ENCODE data around the gene KLHL12.
A peak's percentile ranks its signal among the peaks of the same experiment; 100 is the strongest.

The KLHL12 gene

DNA sequence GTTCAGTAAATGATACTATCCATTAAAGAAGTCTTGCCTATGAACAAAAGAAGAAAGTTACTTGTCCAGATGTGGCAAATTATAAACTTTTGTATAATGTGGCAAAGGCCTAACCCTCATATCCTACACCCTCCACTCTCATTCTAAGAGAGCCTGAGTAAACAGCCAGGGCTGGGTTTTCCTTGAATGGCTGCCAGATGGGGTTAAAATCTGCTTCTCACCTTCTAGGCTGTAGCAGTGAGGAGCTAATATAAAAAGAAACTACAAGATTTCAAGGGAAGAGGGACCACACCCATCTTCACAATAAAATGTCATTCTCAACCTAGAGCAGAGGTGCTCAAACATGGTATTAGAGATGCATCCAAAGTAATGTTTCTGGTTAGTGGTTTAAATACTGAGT lies 47.0 kb downstream of the KLHL12 start:
- no peak for DNase-seq

DNA sequence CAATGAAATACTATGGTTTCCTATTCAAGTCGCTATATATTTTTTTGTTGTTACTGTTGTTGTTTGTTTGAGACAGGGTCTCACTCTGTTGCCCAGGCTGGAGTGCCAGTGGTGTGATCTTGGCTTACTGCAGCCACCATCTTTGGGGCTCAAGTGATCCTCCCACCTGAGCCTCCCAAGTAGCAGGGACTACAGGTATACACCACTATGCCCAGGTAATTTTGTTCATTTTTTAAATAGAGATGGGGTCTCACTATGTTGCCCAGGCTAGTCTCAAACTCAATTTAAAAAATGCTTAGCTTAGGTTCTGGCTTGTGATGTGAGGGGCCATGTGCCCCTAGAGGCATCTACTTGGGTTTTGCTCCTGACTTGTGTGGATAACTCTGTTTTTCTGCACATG lies 47.9 kb downstream of the KLHL12 start:
- no peak for DNase-seq

DNA sequence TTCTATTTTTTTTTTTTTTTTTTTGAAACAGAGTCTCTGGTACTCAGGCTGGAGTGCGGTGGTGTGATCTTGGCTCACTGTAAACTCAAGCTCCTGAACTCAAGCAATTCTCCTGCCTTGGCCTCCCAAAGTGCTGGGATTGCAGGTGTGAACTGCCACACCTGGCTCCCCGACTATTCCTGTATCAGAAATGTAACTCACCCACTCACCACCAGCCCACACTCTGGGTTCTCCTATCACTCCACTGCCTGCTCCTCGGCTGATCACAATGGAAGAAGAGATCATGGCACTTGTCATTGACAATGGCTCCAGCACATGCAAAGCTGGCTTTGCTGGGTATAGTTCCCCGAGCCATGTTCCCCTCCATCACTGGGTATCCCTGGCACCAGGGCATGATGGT lies 54.0 kb downstream of the KLHL12 start:
- DNase-seq: no peak

DNA sequence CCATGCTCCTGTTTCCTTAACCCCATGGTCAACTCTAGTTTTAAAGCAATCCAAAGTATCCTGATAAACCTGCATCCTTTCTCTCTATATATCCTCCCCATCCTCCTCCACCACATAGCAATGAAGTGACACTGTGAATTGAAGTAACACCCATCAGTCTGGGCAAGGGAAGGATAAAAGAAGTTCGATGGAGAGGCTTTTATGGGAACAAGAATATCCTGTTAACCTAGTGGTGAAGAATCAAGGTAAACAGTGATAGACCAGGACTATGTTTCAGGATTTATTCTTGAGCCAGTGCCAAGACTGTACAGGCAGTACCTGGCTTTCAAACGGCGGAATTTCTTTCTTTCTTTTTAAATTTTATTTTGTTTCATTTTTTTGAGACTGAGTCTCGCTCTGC lies 55.7 kb downstream of the KLHL12 start:
- no peak for DNase-seq

DNA sequence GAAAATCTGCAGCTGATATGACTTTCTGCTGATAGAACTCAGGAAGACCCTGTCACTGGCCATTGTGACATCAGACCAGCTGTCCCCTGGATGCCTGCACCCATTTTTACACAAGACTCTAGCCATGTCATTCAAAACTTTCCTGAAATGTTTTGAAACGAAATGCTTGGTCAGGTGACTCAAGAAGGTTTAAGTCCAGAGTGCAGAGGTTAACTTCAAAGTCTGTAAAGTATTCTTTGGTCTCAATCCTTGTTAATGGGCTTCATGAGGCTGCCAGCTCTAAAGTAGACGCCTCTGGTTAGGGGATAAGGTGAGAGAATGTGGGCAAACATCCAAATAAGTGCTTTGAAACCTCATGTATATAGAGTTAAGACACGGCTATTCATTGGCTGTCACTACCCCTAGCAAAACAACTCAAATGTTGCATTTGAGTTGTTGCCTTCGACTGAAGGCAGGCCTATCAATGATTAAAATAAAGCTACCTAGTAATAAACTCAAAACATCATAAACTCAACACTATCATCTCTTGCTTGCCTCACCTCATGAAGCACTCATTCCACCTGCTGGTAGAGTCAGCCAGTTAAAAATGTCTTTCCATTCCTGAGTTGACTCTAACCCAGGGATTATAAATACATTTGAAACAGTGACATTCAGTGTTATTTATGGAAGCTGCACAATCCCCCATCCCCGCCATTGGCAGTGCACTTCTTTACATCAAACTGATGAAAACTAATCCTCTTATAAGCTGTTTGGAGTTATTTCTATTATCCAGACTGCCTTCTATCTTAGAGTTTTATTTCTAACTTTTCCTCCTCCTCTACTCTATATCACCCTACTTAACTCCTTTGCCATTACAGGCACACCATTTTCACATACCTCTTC lies 64.1 kb downstream of the KLHL12 start:
- no peak for DNase-seq

DNA sequence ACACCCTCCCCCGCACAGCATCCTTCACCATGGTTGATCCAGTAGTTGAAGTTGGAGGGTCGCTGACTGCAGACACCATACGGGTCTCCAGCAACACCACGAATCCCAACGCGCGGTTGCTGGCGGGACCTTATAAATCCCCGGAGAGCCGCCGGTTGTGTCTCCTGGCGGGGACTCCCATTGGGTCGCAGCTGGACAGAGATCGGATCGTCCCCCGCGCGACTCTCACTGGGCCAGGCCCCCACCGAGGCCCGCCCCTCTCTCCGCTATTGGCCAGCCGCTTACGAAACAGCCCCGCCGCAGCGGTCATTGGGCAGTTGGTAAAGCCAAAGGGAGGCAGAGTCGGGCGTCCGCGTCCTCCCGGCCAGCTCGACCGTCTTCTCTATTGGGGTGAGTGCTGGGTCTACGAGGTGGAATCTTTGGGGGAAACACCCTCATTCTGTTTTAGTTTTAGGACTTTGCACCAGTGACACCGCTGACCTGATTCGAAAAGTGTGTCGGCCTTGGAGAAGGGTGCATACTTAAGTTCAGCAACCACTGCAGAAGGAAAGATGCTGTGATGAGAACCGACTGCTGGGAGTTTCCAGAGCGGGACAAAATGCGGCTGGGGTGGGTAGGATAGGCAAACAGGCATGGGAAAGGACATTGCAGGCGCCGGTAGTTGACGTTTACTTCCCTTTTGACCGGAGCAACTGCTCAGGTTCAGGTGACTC lies 65.5 kb downstream of the KLHL12 start:
- peak; percentile 91 for DNase-seq

DNA sequence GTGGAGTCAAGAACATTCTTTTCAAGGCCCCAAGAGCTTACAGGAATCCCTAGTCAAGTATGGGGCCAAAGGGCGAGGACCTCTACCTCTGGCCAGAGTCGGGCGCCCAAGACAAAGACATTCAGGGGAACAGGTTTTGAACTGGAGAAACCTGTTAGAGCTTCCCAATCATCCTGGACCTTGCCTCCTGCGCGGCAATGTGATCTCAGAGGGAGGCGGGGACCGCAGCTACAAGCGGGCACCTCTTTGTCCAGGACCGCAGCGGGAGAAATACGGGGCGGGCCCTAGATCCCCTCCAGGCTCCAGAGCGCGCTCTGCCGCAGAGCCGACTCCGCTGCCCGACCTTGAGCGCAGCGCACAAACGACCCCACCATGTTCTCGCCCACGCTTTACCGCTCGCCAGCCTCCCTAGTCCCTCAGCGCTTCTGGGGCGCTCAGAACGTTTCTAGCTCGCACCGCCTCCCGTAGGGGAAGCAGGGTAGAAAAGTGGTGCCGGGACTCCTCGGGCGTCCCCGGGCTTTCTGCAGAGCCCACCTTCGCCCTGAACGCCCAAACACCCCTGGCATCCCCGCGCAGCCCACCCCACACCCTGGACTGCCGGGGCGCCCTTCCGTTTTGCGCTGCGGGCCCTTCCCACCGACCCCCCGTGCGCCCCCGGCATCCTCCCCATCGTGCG lies 66.2 kb downstream of the KLHL12 start:
- DNase-seq: peak; percentile 61

DNA sequence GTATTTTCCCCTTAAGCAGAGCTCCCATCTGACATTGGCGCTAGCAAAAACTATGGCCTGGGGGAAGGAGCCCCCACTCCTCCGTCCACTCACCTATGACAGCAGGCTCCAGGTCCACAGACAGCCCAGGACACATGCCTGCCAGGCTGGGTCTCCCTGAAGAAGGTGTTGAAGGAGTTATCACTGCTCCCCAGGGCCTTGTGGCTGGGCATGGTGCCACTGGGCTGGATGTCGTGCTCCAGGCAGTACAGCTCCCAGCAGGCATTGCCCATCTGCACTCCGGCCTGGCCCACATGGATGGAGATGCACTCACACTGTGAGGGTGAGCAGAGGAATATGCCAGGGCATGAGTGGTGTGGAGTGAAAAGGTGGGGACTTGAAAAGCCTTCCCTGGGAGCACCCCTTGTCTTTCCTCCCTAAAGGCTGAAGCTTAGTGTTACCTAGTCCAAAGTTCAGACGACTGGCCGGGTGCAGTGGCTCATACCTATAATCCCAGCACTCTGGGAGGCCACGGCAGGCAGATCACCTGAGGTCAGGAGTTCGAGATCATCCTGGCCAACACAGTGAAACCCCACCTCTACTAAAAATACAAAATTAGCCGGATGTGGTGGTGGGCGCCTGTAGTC lies 68.1 kb downstream of the KLHL12 start:
- DNase-seq: no peak

DNA sequence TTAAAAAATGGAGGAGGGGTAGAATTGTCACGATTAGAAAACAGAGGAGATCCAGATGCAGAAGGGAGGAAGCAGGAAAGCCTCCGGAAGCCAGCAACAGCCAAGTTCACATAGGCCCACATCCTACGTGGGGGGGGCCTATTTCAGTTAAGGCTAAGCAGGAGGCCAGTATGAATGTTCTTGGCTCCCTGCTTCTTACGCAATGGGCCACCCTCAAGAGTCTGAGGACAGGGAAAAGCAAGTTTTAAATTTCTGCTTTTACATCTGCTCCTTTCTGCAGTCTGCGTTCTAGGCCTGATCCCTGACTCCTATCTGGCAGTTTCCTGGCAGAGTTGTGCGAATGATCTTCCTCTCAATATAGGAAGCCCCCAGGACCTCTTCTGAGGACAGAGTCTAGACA lies 68.7 kb downstream of the KLHL12 start:
- DNase-seq: no peak

DNA sequence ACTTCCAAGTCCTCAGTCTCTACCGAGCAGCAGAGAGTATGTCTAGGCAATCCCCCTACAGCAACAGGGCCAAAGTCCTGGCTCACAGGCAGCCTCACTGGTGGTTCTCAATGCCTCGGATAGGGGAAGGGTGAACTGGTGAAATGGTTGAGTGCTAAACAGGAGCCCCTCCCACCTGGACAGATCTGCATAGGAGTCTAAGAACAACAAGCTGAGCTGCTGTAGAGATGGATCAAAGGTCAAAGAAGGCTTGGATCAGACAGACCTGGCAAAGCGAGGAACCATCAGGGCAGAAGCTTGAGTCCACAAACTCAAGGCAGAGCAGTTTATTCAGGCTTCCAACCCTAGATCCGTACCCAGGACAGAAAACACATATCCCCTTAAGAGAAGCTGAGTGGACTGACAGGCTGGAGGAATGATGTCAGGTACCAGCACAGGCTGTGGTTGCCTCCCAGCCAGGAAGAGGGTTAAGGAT lies 69.9 kb downstream of the KLHL12 start:
- DNase-seq: no peak

DNA sequence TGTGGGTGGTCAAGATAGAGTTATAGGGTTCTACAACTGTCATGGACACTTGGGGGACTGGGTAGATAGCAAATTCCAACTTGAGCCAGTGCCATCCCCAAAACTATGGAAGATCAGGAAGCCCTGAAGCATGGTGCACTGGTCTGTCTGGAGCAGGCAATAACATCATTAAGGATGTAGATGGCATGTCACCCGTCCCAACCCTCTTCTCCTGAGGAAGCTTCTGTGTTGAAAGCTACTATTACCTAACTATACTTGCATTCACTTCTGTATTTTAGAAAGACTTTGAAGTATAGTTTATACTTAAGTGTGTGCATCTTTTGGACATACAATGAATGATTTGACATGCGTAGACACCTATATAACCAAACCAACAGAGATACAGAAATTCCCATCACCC lies 71.0 kb downstream of the KLHL12 start:
- no peak for DNase-seq

DNA sequence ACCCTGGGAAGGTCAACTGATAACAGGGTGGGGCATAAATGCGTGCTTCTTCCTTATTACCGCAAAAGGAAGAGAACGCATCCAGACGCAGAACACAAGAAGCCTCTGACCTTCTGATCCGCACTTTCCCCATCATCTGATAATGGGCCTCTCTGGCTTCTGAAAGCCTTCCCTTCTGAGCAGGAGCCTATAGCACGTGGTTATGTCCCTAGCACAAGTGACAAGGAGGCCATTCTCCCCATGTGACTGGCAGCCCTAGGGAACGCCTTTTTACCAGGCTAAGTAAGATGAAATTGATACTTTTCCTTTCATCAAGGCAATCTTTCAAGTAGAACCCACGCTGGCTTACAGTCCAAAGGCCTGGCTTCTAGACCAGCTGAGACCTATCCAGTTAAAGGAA lies 72.2 kb downstream of the KLHL12 start:
- DNase-seq: no peak

DNA sequence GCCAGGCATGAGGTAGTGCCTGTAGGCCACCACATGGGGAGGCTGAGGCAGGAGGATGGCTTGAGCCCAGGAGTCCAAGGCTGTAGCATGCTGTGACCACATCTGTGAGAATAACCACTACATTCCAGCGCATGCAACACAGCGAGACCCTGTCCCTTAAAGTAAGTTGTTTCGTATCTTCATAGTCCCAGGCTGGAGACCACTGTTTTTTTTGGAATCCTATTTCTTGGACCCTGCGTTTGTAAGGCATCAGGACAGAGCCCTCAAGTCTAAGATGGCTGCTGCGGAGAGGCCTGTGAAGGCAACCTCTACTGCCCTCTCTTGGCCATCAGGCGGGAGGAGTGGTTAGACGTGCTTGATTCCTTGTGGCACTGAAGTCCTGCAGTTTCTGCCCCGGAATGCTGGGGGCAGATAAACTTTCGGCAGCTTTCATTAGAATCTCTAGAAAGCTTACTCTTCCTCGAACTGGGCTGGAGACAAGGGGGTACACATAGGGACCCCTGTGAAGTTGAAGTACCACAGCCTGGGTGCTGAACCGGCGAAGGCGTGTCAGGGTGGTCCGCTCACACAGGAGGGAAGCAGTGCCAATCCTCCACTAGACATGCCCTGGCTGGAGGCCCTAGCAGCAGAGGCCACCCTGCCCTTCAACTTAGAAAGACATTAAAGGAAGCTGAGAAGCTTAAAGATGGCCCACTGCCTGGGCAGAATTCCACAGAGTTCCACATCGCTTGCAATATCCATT lies 74.7 kb downstream of the KLHL12 start:
- peak; percentile 24 for DNase-seq

DNA sequence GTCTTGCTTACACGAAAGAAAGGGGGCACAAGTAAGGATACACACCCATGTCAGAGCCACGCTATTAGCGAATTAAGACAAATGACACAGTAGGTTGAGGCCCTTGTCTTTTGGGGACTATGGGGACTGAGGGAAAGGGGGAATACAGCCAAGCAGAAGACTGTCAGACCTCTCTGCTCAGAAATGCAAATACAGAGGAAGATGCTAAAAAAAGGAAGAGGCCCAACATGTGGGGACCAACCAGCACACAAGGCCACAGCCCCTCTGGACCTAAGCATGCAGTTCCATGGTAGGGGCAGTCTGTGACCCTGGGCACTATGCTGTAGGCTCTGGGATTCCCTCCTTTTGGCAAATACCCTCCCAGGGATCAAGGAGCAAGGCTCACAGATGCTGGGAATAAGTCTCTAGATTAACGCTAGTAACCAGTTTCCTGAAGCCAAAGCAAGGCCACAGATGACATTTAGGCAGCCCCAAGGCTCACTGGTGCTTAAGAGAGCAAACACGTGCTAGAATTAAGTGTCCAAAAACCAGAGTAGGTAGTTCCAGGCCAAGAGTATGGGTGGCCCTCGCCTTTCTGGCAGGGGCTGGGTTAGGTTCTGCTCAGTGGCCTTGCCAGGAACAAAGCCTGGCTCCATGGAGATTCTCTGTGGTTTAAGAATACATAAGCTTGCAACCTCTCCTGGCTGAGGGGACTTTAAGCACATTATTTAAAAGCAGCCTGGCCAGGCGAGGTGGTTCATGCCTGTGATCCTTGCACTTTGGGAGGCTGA lies 76.3 kb downstream of the KLHL12 start:
- DNase-seq: no peak

DNA sequence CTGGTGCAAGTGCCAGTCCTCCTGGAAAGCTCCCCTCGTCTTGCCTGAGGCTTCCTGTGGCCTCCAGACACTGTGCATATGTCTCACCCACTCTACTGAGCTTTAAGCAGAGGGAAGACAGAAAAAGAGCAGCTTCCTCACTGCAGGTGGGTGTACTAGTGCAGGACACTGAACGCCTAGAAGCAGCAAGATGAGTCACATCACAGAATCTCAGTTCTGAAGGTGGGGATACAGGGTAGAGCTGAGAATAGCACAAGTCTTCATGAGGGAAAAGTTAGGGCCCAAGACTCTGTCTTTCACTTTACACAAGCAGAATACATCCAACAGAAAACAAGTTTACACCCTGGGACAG lies 78.9 kb downstream of the KLHL12 start:
- no peak for DNase-seq

DNA sequence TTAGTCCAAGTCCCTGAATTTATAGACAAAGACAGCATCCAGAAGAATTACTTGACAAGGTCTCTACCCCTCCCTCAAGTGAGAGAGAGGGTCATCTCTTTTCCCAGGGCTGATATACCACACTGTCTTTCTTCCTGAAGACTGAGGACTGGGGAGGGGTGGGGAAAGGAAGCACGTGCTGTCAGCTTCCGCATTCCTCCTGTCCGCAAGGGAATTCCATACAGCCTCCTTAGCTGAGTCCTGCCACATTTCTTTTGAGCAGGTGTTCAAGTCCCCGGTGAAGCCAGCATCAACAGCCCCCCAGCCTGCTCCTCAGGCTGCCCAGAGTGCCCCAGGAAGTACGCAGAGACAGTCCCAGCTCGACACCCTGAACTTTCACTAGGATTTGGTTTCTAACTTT lies 82.1 kb downstream of the KLHL12 start:
- DNase-seq: no peak

DNA sequence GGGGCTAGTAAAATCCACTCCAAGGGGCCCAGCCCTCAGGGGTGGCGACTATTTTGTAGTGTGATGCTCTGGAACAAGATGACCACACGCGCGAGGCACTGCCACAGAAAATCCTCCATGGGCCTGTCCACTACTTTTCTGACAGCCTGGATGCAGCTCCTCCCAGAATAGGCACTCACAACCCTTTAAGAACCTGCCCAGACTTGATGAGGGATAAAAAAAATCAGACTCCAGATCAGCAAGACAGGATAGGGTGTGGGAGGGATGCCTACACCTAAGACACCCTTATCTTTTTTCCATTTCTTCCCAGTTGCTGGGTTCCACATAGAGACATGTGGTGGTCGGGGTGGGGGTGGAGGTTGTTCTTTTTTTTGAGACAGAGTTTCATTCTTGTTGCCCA lies 82.8 kb downstream of the KLHL12 start:
- no peak for DNase-seq

DNA sequence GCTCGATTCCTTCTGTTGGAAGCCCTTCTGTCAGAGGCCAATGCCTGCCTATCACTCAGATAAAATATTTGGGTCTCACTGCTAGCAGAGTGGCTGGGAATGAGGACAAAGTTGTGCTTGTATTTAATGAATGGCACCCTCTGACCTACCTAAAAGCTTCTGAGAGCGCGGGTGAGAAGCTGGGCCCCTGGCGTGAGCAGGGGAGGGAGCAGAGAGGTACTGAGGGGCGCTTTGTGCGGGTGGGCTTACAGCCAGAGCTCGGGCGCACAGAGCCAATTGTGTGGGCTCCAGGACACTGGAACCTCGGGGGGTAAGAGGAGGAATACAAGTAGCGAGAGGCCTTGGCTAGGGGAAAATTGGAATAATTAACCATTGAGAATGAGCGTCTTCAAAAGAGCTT lies 84.0 kb downstream of the KLHL12 start:
- no peak for DNase-seq

All from NCI-H1092 (cell line).